ENCODE data around the gene OTUD3. TPM values are rescaled to one million over a fixed set of nuclear protein-coding genes. Genes with fewer than 3 reads are reported as not detected.

Gene OTUD3
- total RNA-seq, 1 donor from 2014 or later: 22.3 TPM

DNA sequence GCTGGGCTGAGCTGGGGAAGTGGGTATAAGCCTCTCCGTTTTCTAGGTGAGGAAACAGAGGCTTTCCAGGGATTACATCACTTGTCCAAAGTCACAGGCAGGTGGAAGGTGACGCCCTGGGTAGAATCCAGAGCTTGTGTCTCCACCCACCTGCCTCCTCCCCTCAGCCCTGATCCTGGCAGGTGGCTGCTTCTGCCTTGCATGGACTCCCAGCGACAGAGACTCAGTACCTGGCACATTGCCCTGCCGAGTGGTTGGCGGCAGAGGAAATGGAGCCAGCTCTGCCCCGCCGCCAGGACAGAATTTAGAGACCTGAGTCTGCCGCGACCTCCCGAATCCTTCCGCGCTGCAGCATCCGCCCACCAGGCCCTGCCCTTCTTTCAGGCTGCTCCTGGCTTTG, 39.1 kb downstream of the OTUD3 start:
- no peak overlapping the region for H3K4me3 Mint-ChIP-seq
- H3K27me3 Mint-ChIP-seq (ENCODE audit: low read depth): no peaks in the 10 kb centered on the region
- no peaks in the 10 kb centered on the region for H3K36me3 Mint-ChIP-seq
- no peak for DNase-seq (ENCODE audit: low spot score in 2 of 2, unreplicated experiment in 2 of 2)
- no peaks in the 10 kb centered on the region for H3K9me3 Mint-ChIP-seq
- H3K4me1 Mint-ChIP-seq: peaks cover 23% of the 10 kb centered on the region
- H3K27ac Mint-ChIP-seq: no peak overlapping the region
- TF ChIP-seq, protein P1, sequence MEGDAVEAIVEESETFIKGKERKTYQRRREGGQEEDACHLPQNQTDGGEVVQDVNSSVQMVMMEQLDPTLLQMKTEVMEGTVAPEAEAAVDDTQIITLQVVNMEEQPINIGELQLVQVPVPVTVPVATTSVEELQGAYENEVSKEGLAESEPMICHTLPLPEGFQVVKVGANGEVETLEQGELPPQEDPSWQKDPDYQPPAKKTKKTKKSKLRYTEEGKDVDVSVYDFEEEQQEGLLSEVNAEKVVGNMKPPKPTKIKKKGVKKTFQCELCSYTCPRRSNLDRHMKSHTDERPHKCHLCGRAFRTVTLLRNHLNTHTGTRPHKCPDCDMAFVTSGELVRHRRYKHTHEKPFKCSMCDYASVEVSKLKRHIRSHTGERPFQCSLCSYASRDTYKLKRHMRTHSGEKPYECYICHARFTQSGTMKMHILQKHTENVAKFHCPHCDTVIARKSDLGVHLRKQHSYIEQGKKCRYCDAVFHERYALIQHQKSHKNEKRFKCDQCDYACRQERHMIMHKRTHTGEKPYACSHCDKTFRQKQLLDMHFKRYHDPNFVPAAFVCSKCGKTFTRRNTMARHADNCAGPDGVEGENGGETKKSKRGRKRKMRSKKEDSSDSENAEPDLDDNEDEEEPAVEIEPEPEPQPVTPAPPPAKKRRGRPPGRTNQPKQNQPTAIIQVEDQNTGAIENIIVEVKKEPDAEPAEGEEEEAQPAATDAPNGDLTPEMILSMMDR (IDR thresholded peaks at IDR 0.05; ENCODE audit: unreplicated experiment): no peak

DNA sequence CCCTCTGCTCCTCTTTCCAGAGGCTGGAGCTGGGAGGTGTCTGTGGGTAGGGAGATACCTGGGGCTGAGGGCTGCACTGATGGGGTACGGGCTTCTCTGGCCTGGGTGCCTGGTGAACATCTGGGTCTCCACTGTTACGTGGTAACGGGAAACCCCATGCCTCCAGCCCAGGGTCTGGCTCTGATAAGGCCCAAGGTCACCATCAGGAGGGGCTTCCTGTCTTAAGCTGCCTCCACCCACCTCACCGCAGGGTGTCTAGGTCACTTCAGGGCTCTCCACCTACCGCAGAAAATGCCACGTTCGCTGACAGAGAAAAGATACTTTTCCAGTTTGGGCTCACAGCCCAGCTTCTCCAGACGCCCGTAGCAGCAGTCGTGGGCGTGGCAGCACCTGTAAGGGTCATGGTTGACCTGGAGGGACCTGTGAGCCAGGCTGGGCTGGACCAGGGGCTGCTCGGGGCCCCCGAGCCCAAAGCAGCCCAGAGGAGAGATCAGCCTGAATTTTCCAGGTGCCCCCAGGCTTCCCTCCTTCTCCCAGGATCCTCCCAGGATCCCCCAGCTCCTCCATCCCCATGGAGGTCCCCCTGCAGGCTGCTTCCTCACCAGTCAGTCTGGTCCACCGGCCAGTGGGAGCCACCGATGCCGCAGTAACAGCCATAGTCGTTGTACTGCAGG, 40.0 kb downstream of the OTUD3 start:
- H3K27me3 Mint-ChIP-seq (ENCODE audit: low read depth): no peaks in the 10 kb centered on the region
- DNase-seq (ENCODE audit: low spot score in 2 of 2, unreplicated experiment in 2 of 2): no peak
- TF ChIP-seq, protein P1 (IDR thresholded peaks at IDR 0.05; ENCODE audit: unreplicated experiment): no peak
- peaks cover 32% of the 10 kb centered on the region for H3K4me1 Mint-ChIP-seq
- H3K4me3 Mint-ChIP-seq: no peak overlapping the region
- no peaks in the 10 kb centered on the region for H3K36me3 Mint-ChIP-seq
- no peak overlapping the region for H3K27ac Mint-ChIP-seq
- no peaks in the 10 kb centered on the region for H3K9me3 Mint-ChIP-seq

DNA sequence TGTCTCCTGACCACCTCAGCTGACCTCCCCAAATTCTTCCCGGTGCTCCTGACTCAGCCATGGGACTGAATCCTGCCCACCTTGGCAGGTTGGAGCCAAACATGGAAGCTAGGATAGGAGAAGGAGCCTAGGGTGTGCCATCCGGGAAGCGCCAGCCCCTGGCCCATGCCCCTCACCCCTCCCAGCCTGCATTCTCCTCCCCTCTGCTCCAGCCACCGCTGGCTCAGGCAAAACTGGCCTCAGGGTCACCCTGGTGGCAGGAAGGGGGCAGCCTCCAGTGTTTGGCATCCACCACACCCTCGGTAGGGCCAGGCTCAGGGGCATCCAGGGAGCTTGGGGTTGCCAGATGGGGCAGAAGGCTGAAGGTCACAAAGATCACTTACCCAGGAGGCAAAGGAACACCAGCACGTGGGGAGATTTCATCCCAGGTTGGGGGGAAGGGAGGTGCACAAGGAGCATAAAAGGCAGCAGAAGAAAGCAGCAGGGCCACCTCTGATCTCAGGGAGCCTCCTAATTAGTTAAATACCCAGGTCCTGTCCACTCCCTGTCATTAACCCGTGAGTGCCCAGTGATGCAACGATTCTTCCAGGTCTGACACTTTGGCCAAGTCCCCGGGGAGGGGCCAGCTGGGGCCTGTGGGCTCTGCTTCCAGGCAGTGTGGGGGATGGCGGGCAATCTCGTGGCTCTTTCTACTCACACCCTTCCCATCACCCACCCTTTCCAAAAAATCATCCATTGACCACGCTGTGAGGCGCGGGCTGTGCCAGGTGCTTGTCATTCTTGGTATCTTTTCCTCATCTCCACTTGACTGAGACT, 41.1 kb downstream of the OTUD3 start, which contains the start of gene PLA2G2E:
PLA2G2E (minus strand) TSS at position 481 of the 816 bp plus-strand sequence; CDS start at position 423, 58 bp downstream.
- Mint-ChIP-seq H3K27ac (no peak within 1 kb of the TSS), H3K9me3 (no peaks in the 10 kb centered on the region), H3K4me3 (no peak within 1 kb of the TSS), H3K4me1 (peaks cover 38% of the 10 kb centered on the region), H3K36me3 (no peaks in the 10 kb centered on the region), H3K27me3 (ENCODE audit: low read depth) (no peaks in the 10 kb centered on the region)
- TF ChIP-seq, protein P1 (IDR thresholded peaks at IDR 0.05; ENCODE audit: unreplicated experiment): no peak
- DNase-seq (ENCODE audit: low spot score in 2 of 2, unreplicated experiment in 2 of 2): no peak

DNA sequence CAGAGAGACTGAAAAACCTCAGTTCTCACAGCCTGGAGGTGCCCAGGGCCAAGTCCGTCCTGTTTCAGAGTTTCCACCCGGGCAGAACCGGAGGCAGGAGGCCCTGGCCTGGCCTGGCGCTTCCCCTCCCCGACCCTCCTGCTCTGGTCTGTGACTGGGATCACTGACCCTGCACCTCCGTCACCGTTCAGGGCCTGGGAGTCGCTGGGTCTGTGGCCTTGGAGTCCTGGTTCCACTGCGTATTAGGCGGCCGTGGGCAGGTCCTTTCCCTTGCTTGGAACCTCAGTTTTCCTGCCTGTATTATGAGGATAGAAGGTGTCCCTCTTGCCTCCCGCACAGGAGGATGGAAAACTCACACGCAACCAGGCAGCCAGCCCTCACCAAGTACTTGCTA, 41.8 kb downstream of the OTUD3 start:
- TF ChIP-seq, protein P1 (IDR thresholded peaks at IDR 0.05; ENCODE audit: unreplicated experiment): no peak
- H3K27me3 Mint-ChIP-seq (ENCODE audit: low read depth): no peaks in the 10 kb centered on the region
- no peaks in the 10 kb centered on the region for H3K9me3 Mint-ChIP-seq
- H3K4me3 Mint-ChIP-seq: no peak overlapping the region
- no peak overlapping the region for H3K27ac Mint-ChIP-seq
- no peaks in the 10 kb centered on the region for H3K36me3 Mint-ChIP-seq
- peaks cover 37% of the 10 kb centered on the region for H3K4me1 Mint-ChIP-seq
- DNase-seq (ENCODE audit: low spot score in 2 of 2, unreplicated experiment in 2 of 2): no peak

DNA sequence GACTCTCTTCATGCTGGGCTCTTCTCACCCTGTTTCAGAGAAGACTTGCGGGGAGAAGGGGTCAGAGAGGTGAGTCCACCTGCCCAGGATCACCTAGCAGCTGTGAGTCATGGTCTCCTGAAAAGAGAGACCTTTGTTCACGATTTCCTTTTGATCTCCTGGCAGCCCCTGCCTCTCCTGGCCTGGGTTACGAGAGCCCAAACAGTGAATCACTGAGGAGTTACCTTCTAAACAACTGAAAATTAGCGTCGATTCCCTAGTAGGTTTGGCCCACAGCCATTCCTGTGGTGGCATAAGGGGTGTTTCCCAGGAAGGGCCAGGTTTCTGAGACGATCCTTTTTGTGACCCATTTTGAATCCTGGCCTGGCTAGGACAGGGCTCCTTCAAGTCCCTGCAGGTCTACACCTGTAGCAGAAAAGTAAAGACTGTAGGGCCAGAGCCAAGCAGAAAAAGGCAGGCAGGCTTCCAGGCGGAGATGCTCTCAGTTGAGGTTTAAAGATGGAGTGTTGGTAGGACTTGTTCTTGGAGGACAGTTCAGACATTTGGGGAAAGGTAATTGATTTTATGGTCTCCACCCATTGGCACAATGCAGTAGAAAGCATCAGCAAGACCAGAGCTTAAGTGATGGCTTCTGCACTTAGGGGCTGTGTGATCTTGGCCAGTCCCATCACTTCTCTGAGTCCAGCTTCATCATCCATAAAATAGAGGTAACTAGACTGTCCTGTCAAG, 43.3 kb downstream of the OTUD3 start:
- H3K4me1 Mint-ChIP-seq: peaks cover 34% of the 10 kb centered on the region
- peaks cover 15% of the 10 kb centered on the region for H3K9me3 Mint-ChIP-seq
- no peak overlapping the region for H3K4me3 Mint-ChIP-seq
- TF ChIP-seq, protein P1 (IDR thresholded peaks at IDR 0.05; ENCODE audit: unreplicated experiment): no peak
- H3K27me3 Mint-ChIP-seq (ENCODE audit: low read depth): no peaks in the 10 kb centered on the region
- no peak for DNase-seq (ENCODE audit: low spot score in 2 of 2, unreplicated experiment in 2 of 2)
- peaks cover 6% of the 10 kb centered on the region for H3K36me3 Mint-ChIP-seq
- H3K27ac Mint-ChIP-seq: peak overlapping the region; percentile 88
